GM18858 (cell line): ENCODE results near the gene MTAP.
A peak's percentile ranks its signal among the peaks of the same experiment; 100 is the strongest.

Experiments
- ATAC-seq: cut with Tn5 transposase; IDR thresholded peaks from one replicate; pipeline ENCODE4 v1.9.1; 2021; ENCODE audit not compliant: unreplicated experiment

Gene MTAP

GRCh38 chr9:21841133-21841532 lies 38.7 kb downstream of the MTAP start:
- no peak for ATAC-seq

GRCh38 chr9:21848615-21849014 lies 46.2 kb downstream of the MTAP start:
- ATAC-seq: no peak

- peak; percentile 99 for ATAC-seq
Measured at GRCh38 chr9:21852754-21853153, 50.3 kb downstream of the MTAP start.

- ATAC-seq: no peak
Measured at GRCh38 chr9:21853414-21853813, 51.0 kb downstream of the MTAP start.

- no peak for ATAC-seq
Measured at GRCh38 chr9:21854119-21854518, 51.7 kb downstream of the MTAP start.

GRCh38 chr9:21854594-21854993 lies 52.2 kb downstream of the MTAP start:
- no peak for ATAC-seq

GRCh38 chr9:21856301-21857094 lies 54.1 kb downstream of the MTAP start:
- ATAC-seq: no peak

- peak; percentile 50 for ATAC-seq
Measured at GRCh38 chr9:21862871-21863270, 60.4 kb downstream of the MTAP start.

- no peak for ATAC-seq
Measured at GRCh38 chr9:21864505-21864904, 62.1 kb downstream of the MTAP start.

- ATAC-seq: no peak
Measured at GRCh38 chr9:21866302-21866701, 63.9 kb downstream of the MTAP start.

GRCh38 chr9:21871256-21871975 lies 69.0 kb downstream of the MTAP start:
- no peak for ATAC-seq

GRCh38 chr9:21872696-21873095 lies 70.3 kb downstream of the MTAP start:
- ATAC-seq: no peak

GRCh38 chr9:21873540-21874221 lies 71.2 kb downstream of the MTAP start:
- ATAC-seq: no peak

- no peak for ATAC-seq
Measured at GRCh38 chr9:21875893-21876292, 73.5 kb downstream of the MTAP start.

- no peak for ATAC-seq
Measured at GRCh38 chr9:21883642-21884041, 81.2 kb downstream of the MTAP start.

GRCh38 chr9:21889673-21890072 lies 87.2 kb downstream of the MTAP start:
- ATAC-seq: no peak

- ATAC-seq: no peak
Measured at GRCh38 chr9:21890696-21891095, 88.3 kb downstream of the MTAP start.

GRCh38 chr9:21901546-21901945 lies 99.1 kb downstream of the MTAP start:
- ATAC-seq: peak; percentile 29

GRCh38 chr9:21902136-21902535 lies 99.7 kb downstream of the MTAP start:
- peak; percentile 76 for ATAC-seq

GRCh38 chr9:21903380-21903965 lies 101.0 kb downstream of the MTAP start:
- ATAC-seq: no peak

- no peak for ATAC-seq
Measured at GRCh38 chr9:21904371-21904770, 101.9 kb downstream of the MTAP start.
